ENCODE data around the gene LSM2. TPM values are rescaled to one million over a fixed set of nuclear protein-coding genes. Genes with fewer than 3 reads are reported as not detected.
A peak's percentile ranks its signal among the peaks of the same experiment; 100 is the strongest.

The LSM2 gene
- total and polyA plus RNA-seq, 9 of the 15 experiments (the other 6 are each of a cell fraction or from before 2014, with no cell fraction given): 154 to 407 (median 223) TPM

DNA sequence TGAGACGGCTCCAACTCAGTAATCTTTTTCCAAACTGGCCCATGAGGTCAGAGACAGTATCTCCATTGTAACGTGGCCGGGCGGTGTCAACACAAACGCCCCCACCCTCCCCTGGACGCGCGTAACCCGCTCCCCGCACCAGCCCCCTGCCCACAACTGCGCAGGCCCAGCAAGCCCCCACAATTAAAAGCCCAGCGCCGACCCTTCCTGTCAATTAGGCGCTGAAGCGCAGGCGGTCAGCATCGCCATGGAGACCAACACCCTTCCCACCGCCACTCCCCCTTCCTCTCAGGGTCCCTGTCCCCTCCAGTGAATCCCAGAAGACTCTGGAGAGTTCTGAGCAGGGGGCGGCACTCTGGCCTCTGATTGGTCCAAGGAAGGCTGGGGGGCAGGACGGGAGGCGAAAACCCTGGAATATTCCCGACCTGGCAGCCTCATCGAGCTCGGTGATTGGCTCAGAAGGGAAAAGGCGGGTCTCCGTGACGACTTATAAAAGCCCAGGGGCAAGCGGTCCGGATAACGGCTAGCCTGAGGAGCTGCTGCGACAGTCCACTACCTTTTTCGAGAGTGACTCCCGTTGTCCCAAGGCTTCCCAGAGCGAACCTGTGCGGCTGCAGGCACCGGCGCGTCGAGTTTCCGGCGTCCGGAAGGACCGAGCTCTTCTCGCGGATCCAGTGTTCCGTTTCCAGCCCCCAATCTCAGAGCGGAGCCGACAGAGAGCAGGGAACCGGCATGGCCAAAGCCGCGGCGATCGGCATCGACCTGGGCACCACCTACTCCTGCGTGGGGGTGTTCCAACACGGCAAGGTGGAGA lies 8.5 kb upstream of the LSM2 start, which contains the start of the genes HSPA1A and HSPA1L (continued):
- TF ChIP-seq, protein P1, sequence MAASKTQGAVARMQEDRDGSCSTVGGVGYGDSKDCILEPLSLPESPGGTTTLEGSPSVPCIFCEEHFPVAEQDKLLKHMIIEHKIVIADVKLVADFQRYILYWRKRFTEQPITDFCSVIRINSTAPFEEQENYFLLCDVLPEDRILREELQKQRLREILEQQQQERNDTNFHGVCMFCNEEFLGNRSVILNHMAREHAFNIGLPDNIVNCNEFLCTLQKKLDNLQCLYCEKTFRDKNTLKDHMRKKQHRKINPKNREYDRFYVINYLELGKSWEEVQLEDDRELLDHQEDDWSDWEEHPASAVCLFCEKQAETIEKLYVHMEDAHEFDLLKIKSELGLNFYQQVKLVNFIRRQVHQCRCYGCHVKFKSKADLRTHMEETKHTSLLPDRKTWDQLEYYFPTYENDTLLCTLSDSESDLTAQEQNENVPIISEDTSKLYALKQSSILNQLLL (CRISPR knock-in tag; IDR thresholded peaks at IDR 0.05; ENCODE audit: borderline replicate concordance): no peak
- TF ChIP-seq, protein P2, sequence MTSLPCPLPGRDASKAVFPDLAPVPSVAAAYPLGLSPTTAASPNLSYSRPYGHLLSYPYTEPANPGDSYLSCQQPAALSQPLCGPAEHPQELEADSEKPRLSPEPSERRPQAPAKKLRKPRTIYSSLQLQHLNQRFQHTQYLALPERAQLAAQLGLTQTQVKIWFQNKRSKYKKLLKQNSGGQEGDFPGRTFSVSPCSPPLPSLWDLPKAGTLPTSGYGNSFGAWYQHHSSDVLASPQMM (CRISPR knock-in tag; IDR thresholded peaks at IDR 0.05): no peak
- TF ChIP-seq SREBF1 (IDR thresholded peaks at IDR 0.05; ENCODE audit: borderline replicate concordance, low read depth, low read length): peak; percentile 40; the same call in 1 of the 2 replicates
- peak; percentile 43 for TF ChIP-seq SP2 (IDR thresholded peaks at IDR 0.05; ENCODE audit: extremely low read depth, low read depth, low read length, poor library complexity, severe bottlenecking)
- TF ChIP-seq HNRNPH1 (optimal IDR thresholded peaks at IDR 0.05; ENCODE audit: low read depth, low read length): no peak
- TF ChIP-seq, protein P3, sequence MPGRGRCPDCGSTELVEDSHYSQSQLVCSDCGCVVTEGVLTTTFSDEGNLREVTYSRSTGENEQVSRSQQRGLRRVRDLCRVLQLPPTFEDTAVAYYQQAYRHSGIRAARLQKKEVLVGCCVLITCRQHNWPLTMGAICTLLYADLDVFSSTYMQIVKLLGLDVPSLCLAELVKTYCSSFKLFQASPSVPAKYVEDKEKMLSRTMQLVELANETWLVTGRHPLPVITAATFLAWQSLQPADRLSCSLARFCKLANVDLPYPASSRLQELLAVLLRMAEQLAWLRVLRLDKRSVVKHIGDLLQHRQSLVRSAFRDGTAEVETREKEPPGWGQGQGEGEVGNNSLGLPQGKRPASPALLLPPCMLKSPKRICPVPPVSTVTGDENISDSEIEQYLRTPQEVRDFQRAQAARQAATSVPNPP (IDR thresholded peaks at IDR 0.05; ENCODE audit: borderline replicate concordance, insufficient read depth, insufficient read length): no peak
- TF ChIP-seq, protein P4, sequence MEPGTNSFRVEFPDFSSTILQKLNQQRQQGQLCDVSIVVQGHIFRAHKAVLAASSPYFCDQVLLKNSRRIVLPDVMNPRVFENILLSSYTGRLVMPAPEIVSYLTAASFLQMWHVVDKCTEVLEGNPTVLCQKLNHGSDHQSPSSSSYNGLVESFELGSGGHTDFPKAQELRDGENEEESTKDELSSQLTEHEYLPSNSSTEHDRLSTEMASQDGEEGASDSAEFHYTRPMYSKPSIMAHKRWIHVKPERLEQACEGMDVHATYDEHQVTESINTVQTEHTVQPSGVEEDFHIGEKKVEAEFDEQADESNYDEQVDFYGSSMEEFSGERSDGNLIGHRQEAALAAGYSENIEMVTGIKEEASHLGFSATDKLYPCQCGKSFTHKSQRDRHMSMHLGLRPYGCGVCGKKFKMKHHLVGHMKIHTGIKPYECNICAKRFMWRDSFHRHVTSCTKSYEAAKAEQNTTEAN (CRISPR knock-in tag; IDR thresholded peaks at IDR 0.05): peak; percentile 91; the same call in 1 of the 2 replicates
- peak; percentile 100 for TF ChIP-seq POLR2A (conservative IDR thresholded peaks at IDR 0.05)
- TF ChIP-seq ZBED1 (IDR thresholded peaks at IDR 0.05): peak; percentile 97; the same call in 1 of the 2 replicates
- no peak for TF ChIP-seq SMAD2 (IDR thresholded peaks at IDR 0.05; ENCODE audit: low read depth, low read length)
- TF ChIP-seq FOXK2 (conservative IDR thresholded peaks at IDR 0.05 in 1 of 2, IDR thresholded peaks at IDR 0.05 in 1 of 2; ENCODE audit: low read depth in 2 of 2): peak; percentile 2 to 49; a peak in 1 of 4 replicates
- TF ChIP-seq, protein P5, sequence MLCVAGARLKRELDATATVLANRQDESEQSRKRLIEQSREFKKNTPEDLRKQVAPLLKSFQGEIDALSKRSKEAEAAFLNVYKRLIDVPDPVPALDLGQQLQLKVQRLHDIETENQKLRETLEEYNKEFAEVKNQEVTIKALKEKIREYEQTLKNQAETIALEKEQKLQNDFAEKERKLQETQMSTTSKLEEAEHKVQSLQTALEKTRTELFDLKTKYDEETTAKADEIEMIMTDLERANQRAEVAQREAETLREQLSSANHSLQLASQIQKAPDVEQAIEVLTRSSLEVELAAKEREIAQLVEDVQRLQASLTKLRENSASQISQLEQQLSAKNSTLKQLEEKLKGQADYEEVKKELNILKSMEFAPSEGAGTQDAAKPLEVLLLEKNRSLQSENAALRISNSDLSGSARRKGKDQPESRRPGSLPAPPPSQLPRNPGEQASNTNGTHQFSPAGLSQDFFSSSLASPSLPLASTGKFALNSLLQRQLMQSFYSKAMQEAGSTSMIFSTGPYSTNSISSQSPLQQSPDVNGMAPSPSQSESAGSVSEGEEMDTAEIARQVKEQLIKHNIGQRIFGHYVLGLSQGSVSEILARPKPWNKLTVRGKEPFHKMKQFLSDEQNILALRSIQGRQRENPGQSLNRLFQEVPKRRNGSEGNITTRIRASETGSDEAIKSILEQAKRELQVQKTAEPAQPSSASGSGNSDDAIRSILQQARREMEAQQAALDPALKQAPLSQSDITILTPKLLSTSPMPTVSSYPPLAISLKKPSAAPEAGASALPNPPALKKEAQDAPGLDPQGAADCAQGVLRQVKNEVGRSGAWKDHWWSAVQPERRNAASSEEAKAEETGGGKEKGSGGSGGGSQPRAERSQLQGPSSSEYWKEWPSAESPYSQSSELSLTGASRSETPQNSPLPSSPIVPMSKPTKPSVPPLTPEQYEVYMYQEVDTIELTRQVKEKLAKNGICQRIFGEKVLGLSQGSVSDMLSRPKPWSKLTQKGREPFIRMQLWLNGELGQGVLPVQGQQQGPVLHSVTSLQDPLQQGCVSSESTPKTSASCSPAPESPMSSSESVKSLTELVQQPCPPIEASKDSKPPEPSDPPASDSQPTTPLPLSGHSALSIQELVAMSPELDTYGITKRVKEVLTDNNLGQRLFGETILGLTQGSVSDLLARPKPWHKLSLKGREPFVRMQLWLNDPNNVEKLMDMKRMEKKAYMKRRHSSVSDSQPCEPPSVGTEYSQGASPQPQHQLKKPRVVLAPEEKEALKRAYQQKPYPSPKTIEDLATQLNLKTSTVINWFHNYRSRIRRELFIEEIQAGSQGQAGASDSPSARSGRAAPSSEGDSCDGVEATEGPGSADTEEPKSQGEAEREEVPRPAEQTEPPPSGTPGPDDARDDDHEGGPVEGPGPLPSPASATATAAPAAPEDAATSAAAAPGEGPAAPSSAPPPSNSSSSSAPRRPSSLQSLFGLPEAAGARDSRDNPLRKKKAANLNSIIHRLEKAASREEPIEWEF (CRISPR knock-in tag; IDR thresholded peaks at IDR 0.05): no peak
- TF ChIP-seq, protein P6, sequence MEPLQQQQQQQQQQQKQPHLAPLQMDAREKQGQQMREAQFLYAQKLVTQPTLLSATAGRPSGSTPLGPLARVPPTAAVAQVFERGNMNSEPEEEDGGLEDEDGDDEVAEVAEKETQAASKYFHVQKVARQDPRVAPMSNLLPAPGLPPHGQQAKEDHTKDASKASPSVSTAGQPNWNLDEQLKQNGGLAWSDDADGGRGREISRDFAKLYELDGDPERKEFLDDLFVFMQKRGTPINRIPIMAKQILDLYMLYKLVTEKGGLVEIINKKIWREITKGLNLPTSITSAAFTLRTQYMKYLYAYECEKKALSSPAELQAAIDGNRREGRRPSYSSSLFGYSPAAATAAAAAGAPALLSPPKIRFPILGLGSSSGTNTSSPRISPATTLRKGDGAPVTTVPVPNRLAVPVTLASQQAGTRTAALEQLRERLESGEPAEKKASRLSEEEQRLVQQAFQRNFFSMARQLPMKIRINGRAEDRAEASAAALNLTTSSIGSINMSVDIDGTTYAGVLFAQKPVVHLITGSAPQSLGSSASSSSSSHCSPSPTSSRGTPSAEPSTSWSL (CRISPR knock-in tag; IDR thresholded peaks at IDR 0.05; ENCODE audit: borderline replicate concordance): peak; percentile 90; the same call in 1 of the 2 replicates
